HG02938 (cell line): ENCODE measurements around the gene NFKB2.

Source experiments
- ATAC-seq: cut with Tn5 transposase; IDR thresholded peaks from one replicate; pipeline ENCODE4 v1.9.1; 2021; ENCODE audit warnings: mild to moderate bottlenecking, moderate library complexity; ENCODE audit not compliant: unreplicated experiment

Gene NFKB2

DNA sequence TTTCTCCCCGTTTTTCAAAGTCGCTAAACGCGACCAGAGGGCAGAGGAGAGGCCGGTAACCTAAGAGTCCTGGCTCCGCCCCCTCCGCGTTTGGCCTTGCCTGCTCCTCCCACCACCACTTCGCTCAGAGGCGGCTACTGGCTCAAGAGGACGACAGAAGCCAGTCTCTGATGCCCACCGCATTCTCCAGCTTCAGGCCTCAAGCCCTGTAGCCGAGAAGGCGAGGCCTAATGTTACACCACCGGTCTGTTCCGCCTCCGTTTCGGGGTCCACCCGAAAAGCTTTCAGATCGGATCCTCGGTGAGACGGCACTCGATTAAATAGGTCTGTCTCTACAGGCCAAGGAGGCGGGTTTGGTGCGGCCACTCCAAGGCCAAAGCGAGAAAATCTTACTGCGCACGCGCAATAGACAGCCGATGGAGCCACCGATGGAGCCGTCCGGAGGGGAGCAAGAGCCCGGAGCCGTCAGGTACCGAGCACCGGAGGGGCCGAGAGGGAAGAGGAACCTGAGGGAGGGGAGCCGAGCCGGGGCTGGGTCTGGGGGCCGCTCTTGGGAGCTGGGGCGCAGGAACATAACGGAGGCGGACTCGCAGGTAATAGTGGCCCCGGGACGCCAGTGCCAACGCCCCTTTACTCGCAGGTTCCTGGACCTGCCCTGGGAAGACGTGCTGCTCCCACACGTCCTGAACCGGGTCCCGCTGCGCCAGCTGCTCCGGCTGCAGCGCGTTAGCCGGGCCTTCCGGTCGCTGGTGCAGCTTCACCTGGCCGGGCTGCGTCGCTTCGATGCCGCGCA is 25.4 kb downstream of the NFKB2 start, which contains the start of gene FBXL15:
Gene FBXL15, plus strand, starts transcription at position 123 of the 793 bp plus-strand sequence. Its CDS starts 294 bp downstream, at position 417.
- ATAC-seq = peak; percentile 58

DNA sequence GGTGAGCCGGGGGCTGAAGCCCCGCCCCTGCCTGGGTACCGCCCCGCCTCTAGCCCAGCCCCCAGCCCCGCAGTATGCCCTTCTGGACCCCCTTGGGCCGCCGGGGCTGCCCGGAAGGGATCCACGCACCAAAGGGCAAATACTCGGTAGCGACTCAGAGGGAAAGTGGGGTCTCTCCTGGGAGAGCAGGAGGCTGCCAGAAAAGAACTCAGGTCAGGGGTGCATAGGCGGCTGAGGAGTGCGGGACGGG is 25.9 kb downstream of the NFKB2 start:
- ATAC-seq = no peak

DNA sequence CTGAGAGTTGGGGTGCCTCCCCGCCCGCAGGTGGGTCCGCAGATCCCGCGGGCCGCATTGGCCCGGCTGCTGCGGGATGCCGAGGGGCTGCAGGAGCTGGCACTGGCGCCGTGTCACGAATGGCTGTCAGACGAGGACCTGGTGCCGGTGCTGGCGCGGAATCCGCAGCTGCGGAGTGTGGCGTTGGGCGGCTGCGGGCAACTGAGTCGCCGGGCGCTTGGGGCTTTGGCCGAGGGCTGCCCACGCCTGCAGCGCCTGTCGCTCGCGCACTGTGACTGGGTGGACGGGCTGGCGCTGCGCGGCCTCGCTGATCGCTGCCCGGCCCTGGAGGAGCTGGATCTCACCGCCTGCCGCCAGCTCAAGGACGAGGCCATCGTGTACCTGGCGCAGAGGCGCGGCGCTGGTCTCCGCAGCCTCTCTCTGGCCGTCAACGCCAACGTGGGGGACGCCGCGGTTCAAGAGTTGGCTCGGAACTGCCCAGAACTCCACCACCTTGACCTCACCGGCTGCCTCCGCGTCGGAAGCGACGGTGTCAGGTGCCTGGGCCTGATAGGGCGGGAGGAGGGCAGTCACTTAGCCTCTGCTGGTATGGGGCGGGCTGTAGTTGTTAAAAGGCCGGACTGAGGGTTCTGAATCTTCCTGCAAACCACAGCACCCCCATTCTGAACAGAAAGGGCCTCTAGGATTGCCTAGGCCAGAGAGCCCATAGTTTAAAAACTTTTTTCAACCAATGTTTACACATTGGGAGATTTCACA is 26.4 kb downstream of the NFKB2 start:
- ATAC-seq = no peak

DNA sequence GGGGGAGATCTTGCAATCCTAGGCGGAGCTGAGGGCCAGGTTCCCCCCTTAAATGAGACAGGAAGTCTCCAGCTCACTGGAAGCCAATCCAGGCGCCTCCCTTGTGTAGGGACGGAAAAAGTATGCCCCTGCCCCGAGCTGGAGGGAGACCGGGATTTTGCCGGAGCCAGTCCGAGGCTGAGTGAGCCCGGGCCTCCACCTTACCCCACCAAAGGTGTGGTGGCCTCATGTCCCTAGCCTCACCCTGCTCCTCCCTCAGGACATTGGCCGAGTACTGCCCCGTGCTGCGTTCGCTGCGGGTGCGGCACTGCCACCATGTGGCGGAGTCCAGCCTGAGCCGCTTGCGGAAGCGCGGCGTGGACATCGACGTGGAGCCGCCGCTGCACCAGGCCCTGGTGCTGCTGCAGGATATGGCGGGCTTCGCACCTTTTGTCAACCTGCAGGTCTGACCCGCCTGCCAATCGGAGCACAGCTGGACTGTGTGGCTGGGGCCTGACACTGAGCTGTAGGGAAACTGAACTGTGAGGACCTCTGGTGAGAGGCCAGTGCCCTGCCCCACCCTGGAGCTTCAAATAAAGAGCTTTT is 27.1 kb downstream of the NFKB2 start:
- no peak for ATAC-seq

DNA sequence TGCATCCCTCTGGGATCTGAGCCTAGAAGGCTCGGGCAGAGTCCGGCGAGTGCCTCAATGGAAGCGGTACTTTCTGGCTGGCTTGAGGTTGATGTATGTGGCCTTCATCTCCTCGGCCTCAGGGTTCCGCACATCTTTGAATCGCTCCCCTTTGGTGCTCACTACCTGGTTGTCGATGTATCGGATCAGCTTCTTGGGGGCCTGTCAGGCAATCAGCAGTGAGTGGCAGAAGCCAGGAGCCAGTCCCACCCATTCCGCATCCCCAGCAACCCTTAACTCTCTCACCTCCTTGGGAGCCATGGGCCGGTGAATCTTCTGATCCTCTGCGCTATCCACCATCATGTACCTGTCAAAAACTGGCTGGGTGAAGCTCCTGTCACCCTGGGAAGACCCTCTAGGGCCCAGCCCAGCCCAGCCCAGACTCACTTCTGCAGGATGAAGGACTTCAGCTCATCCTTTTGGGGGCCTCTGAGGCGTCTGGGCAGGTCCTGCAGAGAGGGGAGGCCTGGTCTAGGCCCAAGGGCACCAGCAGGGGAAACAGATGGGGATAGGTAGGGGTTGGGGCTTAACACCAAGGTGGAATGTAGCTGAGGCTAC is 28.0 kb downstream of the NFKB2 start:
- no peak for ATAC-seq

DNA sequence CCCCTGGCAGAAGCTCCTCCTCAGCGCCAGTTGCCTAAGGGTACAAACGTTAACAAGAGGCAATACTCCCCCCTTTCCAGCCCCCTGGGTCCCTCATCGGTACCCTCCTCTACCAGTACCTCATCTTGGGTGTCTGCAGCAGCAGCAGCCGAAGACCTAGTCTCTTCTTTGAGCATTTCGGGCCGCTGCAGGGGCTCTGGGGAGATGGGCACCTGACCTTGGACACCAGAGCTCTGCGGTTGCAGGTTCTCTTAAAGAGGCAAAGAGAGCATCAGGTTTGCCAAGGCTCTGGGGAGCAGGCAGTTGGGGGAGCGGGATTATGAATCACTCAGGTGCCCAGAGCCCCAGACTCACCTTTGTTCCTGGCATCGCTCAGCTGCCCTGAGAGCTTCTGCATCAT is 28.6 kb downstream of the NFKB2 start:
- ATAC-seq = no peak

DNA sequence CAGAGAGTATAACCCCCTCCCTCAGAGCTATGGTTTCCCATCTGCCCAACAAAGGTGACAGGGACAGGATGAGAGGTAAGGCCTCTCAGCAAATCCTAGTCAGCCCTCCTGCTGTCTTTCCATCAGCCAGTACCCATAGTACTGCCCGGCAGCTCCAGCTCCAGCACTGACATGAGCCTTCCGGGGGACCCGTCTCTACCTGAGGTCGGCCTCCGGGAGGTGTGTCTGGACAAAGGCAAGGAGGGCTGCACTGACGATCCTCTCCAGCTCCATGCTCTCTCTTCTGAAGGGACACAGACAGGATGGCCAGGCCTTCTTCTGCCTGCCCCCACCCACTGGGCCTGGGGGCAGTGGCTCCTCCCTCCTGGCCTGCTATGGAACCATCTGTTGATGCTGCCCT is 29.4 kb downstream of the NFKB2 start:
- ATAC-seq = no peak

DNA sequence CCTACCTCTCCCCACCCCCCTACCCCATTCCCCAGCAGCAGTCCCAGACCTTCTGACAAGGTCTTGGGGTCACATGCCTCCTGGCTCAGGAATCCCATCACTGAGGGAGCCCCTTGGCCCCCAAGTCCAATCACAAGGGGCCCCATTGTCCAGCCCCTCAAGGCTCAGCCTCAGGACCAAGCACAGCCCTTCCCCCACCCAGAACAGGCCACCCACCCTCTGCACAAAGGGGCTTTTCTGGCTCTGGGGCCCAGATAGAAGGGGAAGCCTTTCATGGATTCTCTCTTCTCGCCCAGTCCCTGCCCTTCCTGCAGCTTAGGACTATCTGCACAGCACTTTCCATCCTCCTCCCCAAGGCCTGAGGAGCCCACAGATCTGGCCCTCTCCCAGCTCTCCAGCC is 29.9 kb downstream of the NFKB2 start:
- ATAC-seq = no peak

DNA sequence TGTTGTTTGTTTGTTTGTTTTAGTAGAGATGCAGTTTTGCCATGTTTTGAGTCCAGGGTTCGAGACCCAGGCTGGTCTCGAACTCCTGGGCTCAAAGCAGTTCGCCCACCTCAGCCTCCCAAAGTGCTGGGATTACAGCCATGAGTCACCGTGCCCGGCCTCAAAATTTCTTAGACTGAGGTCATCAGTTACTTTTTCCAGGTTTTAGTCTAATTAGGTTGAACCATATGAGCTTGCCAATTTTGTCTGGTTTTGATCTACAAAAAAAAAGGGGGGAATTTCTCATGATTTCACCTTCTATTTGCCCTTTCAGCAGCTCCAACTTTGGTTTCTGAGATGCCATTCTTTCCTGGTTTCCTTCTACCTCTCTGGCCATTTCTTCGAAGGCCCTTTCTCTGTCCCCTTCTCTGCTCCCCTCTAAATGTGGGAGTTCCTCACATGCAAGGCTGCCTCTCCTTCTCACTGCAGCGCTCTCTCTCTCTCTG is 31.3 kb downstream of the NFKB2 start:
- no peak for ATAC-seq

DNA sequence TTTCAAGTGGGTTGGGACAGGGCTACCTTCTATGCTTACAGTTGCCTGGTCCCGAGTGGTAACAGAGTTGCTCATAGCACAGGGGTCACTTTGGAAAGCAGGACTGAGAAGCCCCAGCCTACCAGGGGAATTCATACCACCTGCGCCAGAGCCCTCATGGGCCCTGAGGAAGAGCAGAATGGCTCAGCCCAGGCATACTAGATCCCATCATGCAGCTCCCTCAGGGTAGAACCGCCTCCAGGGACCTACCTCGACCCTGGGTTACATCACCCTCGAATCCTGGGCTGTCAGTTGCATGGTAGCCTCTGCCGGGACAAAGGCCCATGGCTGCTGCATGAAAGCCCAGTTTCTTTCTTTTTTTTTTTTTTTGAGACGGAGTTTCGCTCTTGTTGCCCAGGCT is 34.0 kb downstream of the NFKB2 start:
- ATAC-seq = no peak

DNA sequence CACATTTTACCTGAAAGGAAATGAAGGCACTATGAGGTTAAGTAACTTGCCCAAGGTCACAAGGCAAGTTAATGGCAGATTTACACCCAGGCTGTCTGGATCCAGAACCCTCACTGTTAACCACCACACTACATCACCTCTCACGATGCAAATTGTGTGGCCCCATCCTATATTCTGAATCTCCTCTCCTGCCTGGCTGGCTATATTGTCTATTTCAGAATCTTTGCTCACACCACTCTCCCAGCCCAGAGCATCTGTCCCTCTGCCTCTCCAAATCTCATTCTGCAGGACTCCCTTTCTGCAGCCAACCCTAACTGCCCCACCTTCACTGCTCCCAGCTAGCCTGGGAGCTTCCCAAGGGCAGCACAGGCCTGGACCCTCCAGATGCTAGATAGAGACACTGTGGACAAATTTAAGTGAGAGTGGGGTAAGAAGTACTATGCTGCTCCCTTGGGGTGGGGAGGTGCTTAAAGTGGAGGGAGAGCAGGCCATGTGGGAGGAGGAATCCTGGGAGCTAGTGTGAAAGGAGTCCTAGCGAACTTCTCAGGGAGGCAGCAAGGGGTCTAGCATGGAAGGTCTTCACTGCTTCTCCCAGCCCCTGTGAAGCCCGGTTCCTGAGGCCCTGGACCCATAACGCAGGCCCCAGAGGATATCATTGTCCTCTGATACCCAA is 36.1 kb downstream of the NFKB2 start:
- no peak for ATAC-seq

DNA sequence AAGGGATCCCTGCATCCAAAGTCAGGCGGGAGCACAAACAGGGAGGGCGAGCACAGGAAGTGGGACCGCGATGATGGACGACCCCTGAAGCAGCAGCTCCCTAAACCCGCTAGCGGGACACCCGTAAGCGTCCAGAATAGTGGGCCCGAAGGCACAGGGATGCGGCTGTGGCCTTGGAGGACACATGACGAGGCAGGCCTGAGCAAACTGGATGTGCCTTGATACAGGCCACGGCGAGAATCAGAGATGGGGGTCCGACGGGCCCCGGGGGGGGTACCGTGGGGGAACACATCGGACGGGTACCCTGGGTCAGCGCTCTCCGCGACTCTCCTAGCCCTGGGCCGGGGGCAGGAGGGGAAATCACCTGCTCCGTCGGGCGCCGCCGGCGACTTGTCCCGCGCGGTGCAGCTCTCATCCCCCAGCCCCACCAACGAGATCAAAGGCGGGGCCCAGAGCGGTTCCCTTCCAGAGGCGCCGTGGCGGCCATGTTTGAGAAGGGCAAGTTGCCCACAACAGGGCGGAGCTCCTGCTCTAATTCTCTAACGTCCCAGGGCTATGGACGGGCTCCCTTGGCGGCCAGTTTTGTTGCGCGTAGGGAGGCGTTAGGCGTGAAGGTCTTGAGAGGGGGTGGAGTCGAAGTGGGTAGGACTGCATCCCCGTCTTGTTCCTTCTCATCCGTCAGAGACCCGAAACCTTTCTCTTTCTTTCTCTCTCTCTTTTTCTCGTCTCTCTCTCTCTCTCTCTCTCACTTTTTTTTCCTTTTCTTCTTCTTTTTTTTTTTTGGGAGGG is 36.9 kb downstream of the NFKB2 start, which contains the start of gene CUEDC2:
Gene CUEDC2, minus strand, starts transcription at position 413 of the 789 bp plus-strand sequence. CDS start 7,386 bp downstream, outside the sequence.
- peak; percentile 85 for ATAC-seq

DNA sequence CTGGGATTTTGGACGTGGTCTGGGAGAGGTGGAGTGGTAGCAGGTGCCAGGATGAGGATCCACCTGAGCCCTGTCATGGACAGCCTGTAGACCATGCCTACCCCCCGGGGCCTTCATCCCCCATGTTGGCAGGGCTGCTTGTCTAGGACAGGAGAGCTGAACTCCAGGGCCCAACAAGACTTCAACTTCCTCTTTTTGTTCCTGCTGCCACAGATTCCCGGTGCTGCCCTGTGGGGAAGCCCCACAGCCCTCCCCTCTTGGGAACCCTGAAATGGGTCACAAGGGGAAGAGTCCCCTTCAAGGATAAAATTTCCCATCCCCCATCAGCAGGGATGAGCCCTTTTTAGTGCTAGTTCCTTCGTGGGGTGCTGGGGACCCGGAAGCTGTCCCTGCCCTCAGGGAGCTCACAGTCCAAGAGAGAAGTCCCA is 38.1 kb downstream of the NFKB2 start:
- no peak for ATAC-seq

DNA sequence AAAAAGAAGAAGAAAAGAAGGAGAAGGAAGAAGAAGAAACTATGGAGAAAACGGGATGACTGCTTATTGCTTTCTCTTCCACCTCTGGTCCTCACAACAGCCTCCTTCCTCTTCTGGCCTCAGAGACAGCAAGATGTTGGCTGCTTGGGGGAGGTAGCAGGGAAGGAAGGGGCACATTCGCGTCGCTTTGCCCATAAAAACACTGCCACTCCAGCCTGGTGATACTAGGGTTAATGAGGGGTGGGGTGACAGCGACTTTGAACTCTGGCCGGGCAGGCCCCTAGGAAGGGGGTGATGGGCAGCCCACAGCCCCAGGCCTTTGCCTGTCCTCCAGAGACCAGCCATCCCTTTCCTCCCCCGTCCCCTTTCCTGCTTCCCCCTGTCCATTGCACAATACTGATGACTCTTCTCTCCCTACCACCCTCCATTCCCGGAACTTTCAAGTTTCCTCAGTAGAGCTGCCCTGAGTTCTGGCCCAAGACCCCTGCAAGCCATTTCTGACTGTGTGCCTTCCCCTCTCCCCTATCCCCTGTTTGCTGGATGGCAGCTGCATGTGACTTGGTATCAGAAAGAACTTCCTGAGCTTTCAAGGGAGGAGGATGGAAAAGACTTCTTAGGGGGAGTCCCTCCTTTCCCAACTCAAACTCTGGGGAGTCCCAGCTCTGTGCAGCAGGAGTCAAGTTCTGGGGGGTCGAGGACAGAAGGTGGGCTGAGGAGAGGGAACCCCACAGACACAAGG is 39.1 kb downstream of the NFKB2 start:
- no peak for ATAC-seq

DNA sequence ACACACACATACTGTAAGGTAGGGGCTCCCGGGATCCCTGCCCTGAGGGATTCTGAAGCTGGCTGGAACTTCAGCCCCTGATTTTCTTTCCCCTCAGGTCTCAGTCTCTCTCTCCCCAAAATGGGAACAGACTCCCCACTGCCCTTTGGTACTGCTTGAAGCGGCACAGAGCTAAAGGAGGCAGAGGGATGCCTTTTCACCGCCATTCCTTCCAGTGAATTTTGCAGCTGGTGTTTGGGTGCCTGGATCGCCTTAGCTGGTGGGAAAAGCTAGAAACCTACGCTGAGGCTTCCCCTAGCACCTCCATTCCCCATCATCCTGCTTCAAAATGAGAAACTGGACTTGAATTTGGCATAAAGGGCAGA is 39.6 kb downstream of the NFKB2 start:
- no peak for ATAC-seq

DNA sequence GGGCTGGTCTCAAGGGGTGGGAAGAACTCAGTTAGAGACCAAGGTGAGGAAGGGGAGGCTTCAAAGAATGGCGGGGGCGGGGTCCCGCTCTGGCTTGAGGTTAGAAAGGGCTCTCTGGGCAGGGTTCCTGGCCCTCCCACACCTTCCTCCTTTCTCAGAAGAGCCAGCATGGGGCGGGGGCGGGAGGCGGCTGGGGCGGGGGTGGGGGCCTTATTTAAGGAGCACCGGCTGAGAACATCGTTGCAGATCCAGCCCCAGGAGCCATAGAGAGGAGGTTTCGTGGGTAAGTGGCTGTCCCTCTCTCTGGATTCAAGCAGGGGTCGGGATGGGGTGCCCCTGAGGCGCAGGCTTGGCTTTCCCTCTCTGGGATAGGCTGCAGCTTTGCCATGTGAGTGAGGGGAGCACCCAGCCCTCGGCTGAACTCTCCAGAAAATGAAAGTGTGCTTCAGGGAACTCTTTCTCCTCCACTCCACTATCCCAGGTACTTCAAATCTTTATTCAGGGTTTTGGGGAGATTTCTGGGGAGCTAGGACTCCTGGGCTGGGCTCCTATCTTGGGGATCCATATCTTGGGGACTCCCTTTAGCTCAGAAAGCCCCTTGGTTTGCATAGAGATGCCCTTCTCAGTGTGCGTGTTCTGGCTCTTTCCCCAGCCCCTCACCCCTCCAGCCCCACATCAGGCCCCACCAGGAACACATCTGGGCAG is 40.2 kb downstream of the NFKB2 start:
- no peak for ATAC-seq

DNA sequence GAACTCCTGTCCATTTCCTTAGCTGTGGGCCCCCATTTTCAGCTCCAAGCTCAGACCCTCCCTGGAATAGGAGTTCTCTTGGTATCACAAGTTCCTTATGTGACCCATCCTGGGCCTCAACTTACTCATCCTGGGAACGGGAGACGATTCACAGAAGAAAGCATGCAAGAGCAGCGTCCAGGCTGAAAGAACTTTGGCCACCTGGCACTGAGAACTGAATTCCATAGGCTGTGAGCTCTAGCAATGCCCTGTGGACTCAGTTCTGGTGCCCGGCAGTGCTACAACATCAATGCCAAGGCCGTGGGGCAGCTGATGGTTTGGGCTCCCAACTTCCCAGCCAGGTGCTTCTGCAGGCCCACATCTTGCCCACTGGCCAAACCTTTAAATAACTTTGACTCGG is 40.8 kb downstream of the NFKB2 start:
- no peak for ATAC-seq

DNA sequence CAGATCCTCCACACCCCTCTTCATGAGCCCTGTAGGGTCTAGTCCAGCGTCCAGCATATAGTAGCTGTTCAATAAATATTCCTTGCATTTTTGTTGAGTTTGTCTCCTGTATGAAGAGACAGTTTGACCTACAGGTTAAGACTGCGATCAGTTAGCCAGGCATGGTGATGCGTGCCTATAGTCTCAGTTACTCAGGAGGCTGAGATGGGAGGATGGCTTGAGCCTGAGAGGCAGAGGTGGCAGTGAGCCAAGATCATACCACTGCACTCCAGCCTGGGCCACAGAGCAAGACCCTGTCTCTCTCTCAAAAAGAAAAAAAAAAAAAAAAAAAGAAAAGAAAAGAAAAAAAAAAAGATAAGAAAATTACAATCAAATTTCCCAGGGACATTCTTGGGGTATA is 42.0 kb downstream of the NFKB2 start:
- ATAC-seq = no peak

DNA sequence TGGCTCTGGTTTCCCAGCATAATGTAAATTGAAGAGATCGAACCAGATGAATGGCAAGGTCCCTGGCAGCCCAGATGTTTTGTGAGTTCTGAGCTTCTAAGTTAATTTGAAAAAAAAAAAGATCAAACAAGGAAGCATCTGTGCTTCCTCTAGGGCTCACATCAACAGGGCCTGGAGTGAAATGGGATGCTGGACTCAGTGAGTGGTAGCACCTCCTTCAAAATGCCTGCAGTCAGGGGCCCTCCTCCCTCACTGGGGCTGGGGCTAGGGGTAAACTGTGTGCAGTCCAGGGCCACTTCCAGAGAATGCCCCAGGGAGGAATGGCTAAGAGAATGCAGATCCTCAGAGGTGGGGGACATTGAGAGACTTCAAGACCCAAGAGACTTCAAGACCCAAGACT is 42.9 kb downstream of the NFKB2 start:
- ATAC-seq = no peak
